Effector memory CD8-positive, alpha-beta T cell (primary cell): ENCODE measurements around the gene FASN.

ENCODE experiments used
- ATAC-seq: fragments of 150-1000 bp; cut with Tn5 transposase; replicated peaks from 2 replicates; pipeline ENCODE4 v1.10.0; 2021; ENCODE audit warnings: mild to moderate bottlenecking, moderate library complexity
- DNase-seq, 3 experiments: peaks; one replicate each; pipeline ENCODE4 v3.0.0; 2021
- H3K27ac Mint-ChIP-seq, 2 donors: one replicate each; pipeline ENCODE4 v1.8.0; 2022; ENCODE audit warnings: mild to moderate bottlenecking in 2 of 2, mixed read lengths in 2 of 2, moderate library complexity in 2 of 2
- H3K27me3 Mint-ChIP-seq, 2 donors: one replicate each; pipeline ENCODE4 v1.8.0; 2022; ENCODE audit warnings: mixed read lengths in 2 of 2
- H3K36me3 Mint-ChIP-seq: one replicate; pipeline ENCODE4 v1.8.0; 2022; ENCODE audit warnings: mild to moderate bottlenecking, moderate library complexity, mixed read lengths; ENCODE audit not compliant: insufficient read depth
- H3K4me1 Mint-ChIP-seq, 2 donors: one replicate each; pipeline ENCODE4 v1.8.0; 2022; ENCODE audit warnings: low read depth in 2 of 2, mixed read lengths in 2 of 2
- H3K4me3 Mint-ChIP-seq, 2 donors: one replicate each; pipeline ENCODE4 v1.8.0; 2022; ENCODE audit warnings: mild to moderate bottlenecking in 2 of 2, mixed read lengths in 2 of 2, moderate library complexity in 2 of 2
- H3K9me3 Mint-ChIP-seq, 2 donors: one replicate each; pipeline ENCODE4 v1.8.0; 2022; ENCODE audit warnings: mixed read lengths in 2 of 2

The FASN gene

GRCh38 chr17:82061047-82061925, 36.8 kb downstream of the FASN start:
- DNase-seq (no peak), ATAC-seq (no peak)
- no peak overlapping the region for H3K27ac Mint-ChIP-seq
- H3K9me3 Mint-ChIP-seq, result no peaks in the 10 kb centered on the region
- peaks cover 24% of the 10 kb centered on the region for H3K36me3 Mint-ChIP-seq
- H3K27me3 Mint-ChIP-seq, result no peaks in the 10 kb centered on the region
- no peak overlapping the region for H3K4me3 Mint-ChIP-seq
- peaks cover 7 to 12% of the 10 kb centered on the region in 2 donors for H3K4me1 Mint-ChIP-seq

GRCh38 chr17:82060614-82061013, 37.4 kb downstream of the FASN start:
- H3K4me3 Mint-ChIP-seq, result no peak overlapping the region
- DNase-seq, result no peak
- H3K27ac Mint-ChIP-seq, result peak overlapping the region in 1 of 2 donors; percentile 7
- H3K9me3 Mint-ChIP-seq, result no peaks in the 10 kb centered on the region
- peaks cover 21% of the 10 kb centered on the region for H3K36me3 Mint-ChIP-seq
- H3K27me3 Mint-ChIP-seq, result no peaks in the 10 kb centered on the region
- no peak for ATAC-seq
- peaks cover 7 to 12% of the 10 kb centered on the region in 2 donors for H3K4me1 Mint-ChIP-seq

- Mint-ChIP-seq H3K27me3 (no peaks in the 10 kb centered on the region), H3K27ac (peak overlapping the region; percentile 7 to 38)
These were observed 38.0 kb downstream of the FASN start for GRCh38 chr17:82060001-82060380.

GRCh38 chr17:82059272-82060000, 38.6 kb downstream of the FASN start:
- Mint-ChIP-seq H3K4me1 (peaks cover 9% of the 10 kb centered on the region in 2 donors), H3K27ac (no peak overlapping the region), H3K4me3 (no peak overlapping the region), H3K9me3 (no peaks in the 10 kb centered on the region), H3K36me3 (peaks cover 21% of the 10 kb centered on the region), H3K27me3 (no peaks in the 10 kb centered on the region)
- DNase-seq, result no peak
- no peak for ATAC-seq

More at GRCh38 chr17:82060001-82060380, 38.0 kb downstream of the FASN start:
- peaks cover 23% of the 10 kb centered on the region for H3K36me3 Mint-ChIP-seq
- DNase-seq (no peak), ATAC-seq (no peak)
- no peak overlapping the region for H3K4me3 Mint-ChIP-seq
- peaks cover 10 to 12% of the 10 kb centered on the region in 2 donors for H3K4me1 Mint-ChIP-seq
- no peaks in the 10 kb centered on the region for H3K9me3 Mint-ChIP-seq

- Mint-ChIP-seq H3K4me3 (no peak overlapping the region), H3K27me3 (no peaks in the 10 kb centered on the region), H3K36me3 (peaks cover 20% of the 10 kb centered on the region), H3K4me1 (peaks cover 4 to 6% of the 10 kb centered on the region in 2 donors), H3K27ac (no peak overlapping the region), H3K9me3 (no peaks in the 10 kb centered on the region)
- no peak for DNase-seq
- ATAC-seq, result no peak
These were observed 39.2 kb downstream of the FASN start for GRCh38 chr17:82058855-82059249.

GRCh38 chr17:82058230-82058854, 39.7 kb downstream of the FASN start:
- H3K4me1 Mint-ChIP-seq, result peaks cover 4 to 11% of the 10 kb centered on the region in 2 donors
- no peaks in the 10 kb centered on the region for H3K9me3 Mint-ChIP-seq
- peaks cover 20% of the 10 kb centered on the region for H3K36me3 Mint-ChIP-seq
- DNase-seq, result no peak
- no peak for ATAC-seq
- no peaks in the 10 kb centered on the region for H3K27me3 Mint-ChIP-seq
- no peak overlapping the region for H3K4me3 Mint-ChIP-seq
- H3K27ac Mint-ChIP-seq, result no peak overlapping the region

GRCh38 chr17:82056729-82057621, 41.1 kb downstream of the FASN start:
- Mint-ChIP-seq H3K27me3 (no peaks in the 10 kb centered on the region), H3K4me3 (no peak overlapping the region), H3K27ac (no peak overlapping the region), H3K9me3 (no peaks in the 10 kb centered on the region), H3K4me1 (peaks cover 4 to 14% of the 10 kb centered on the region in 2 donors), H3K36me3 (peaks cover 20% of the 10 kb centered on the region)
- DNase-seq (no peak), ATAC-seq (no peak)

GRCh38 chr17:82055965-82056728, 41.9 kb downstream of the FASN start:
- no peaks in the 10 kb centered on the region for H3K27me3 Mint-ChIP-seq
- H3K4me1 Mint-ChIP-seq, result peaks cover 4 to 13% of the 10 kb centered on the region in 2 donors
- no peaks in the 10 kb centered on the region for H3K9me3 Mint-ChIP-seq
- no peak overlapping the region for H3K27ac Mint-ChIP-seq
- DNase-seq, result no peak
- peaks cover 19% of the 10 kb centered on the region for H3K36me3 Mint-ChIP-seq
- no peak for ATAC-seq
- no peak overlapping the region for H3K4me3 Mint-ChIP-seq

GRCh38 chr17:82055023-82055964, 42.7 kb downstream of the FASN start:
- H3K4me1 Mint-ChIP-seq, result peaks cover 8 to 20% of the 10 kb centered on the region in 2 donors
- H3K9me3 Mint-ChIP-seq, result no peaks in the 10 kb centered on the region
- ATAC-seq (no peak), DNase-seq (no peak)
- no peak overlapping the region for H3K27ac Mint-ChIP-seq
- no peaks in the 10 kb centered on the region for H3K27me3 Mint-ChIP-seq
- no peak overlapping the region for H3K4me3 Mint-ChIP-seq
- peaks cover 15% of the 10 kb centered on the region for H3K36me3 Mint-ChIP-seq

- Mint-ChIP-seq H3K27me3 (no peaks in the 10 kb centered on the region), H3K4me1 (peaks cover 5 to 22% of the 10 kb centered on the region in 2 donors), H3K36me3 (peaks cover 11% of the 10 kb centered on the region), H3K4me3 (no peak overlapping the region), H3K27ac (peak overlapping the region in 1 of 2 donors; percentile 22), H3K9me3 (no peaks in the 10 kb centered on the region)
- no peak for DNase-seq
- ATAC-seq, result no peak
These were observed 43.5 kb downstream of the FASN start for GRCh38 chr17:82054351-82055022.

- H3K9me3 Mint-ChIP-seq, result no peaks in the 10 kb centered on the region
- no peak for ATAC-seq
- no peak for DNase-seq
- no peak overlapping the region for H3K27ac Mint-ChIP-seq
- H3K27me3 Mint-ChIP-seq, result no peaks in the 10 kb centered on the region
- H3K4me3 Mint-ChIP-seq, result peak overlapping the region; percentile 78 to 83
- H3K4me1 Mint-ChIP-seq, result peaks cover 5 to 22% of the 10 kb centered on the region in 2 donors
- peaks cover 11% of the 10 kb centered on the region for H3K36me3 Mint-ChIP-seq
These were observed 44.3 kb downstream of the FASN start for GRCh38 chr17:82053556-82054263.
